AG04449 (cell line): ENCODE measurements around the gene GPR55.

Source experiments
- CTCF ChIA-PET: fragments of 350-600 bp; formaldehyde crosslinking; extraction: SDS; loops from one replicate; lab custom pipeline; 2021; ENCODE audit warnings: antibody characterized with exemption; lab: Yijun Ruan, JAX
- POLR2A ChIA-PET: fragments of 400-600, 350-600 bp; formaldehyde crosslinking; extraction: SDS; loops from one replicate; lab custom pipeline; 2020; ENCODE audit warnings: antibody characterized with exemption, inconsistent platforms; lab: Yijun Ruan, JAX
- DNase-seq: peaks from one replicate; pipeline ENCODE4 v3.0.0-alpha.2; 2010; ENCODE audit warnings: low read depth, low spot score
- H3K4me3 ChIP-seq: 2 replicates; pipeline ENCODE4 v1.5.1; 2011; ENCODE audit warnings: low read depth, mild to moderate bottlenecking, control low read depth, low read length
- TF ChIP-seq, protein P1 (sequence below): IDR thresholded peaks from one replicate; pipeline ENCODE4 v1.5.1; 2011; ENCODE audit warnings: mild to moderate bottlenecking, moderate library complexity, low read length, control low read depth, inconsistent platforms; ENCODE audit not compliant: insufficient read depth; ENCODE audit errors: missing control alignments

GPR55 gene

DNA sequence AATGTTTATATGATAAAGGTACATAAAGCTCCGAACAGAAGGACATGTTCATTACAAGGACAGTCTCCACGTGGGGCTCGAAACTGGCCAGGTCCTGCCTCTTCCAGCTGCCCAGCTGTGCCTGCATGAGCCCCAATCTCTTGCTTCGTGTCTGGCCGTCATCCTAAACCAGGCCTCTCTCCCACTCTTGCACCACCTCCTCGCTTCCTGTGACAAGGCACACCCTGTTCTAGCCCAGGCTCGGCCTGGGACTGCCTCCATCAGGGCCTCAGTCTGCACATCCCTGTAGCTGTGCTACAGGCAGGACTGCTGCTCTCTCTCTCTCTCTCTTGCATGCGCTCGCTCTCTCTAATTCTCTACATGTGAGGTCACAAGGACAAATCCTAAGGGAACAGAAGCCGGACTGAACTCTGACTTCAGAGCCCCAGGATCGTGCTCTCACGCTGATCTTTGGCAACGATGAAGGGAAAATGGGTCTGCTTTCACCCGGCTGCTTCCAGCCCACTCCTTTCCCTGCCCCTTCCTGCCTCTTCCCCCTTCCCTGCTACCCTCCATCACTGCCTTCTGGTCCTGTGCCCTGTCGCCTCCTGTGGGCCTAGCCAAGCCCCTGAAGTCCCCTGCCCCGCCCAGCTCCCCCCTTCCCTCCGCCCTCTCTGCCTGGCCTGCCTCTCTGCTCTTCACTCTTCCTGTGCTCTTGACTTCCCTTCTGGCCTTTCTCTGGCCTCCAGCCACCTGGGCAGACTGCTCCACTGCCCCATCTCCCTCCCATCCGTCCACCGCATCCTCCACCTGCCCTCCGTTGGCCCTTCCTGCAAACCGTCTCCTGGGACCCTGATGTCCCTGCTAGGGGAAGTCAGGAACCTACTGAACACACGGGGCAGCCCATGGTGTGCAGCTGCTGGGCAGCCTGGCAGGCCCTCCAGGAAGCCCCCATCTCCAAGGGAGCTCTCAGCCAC lies 7.8 kb upstream of the GPR55 start:
- no peak for DNase-seq
- H3K4me3 ChIP-seq: no peak overlapping the region
- ChIA-PET POLR2A (no interaction called here), CTCF (interaction anchor here (1.1 to 1.3 kb wide), 2 partner anchors 10 to 55 kb away, joined by 3 to 4 read pairs; no protein-coding TSS in a partner anchor)
- TF ChIP-seq, protein P1, sequence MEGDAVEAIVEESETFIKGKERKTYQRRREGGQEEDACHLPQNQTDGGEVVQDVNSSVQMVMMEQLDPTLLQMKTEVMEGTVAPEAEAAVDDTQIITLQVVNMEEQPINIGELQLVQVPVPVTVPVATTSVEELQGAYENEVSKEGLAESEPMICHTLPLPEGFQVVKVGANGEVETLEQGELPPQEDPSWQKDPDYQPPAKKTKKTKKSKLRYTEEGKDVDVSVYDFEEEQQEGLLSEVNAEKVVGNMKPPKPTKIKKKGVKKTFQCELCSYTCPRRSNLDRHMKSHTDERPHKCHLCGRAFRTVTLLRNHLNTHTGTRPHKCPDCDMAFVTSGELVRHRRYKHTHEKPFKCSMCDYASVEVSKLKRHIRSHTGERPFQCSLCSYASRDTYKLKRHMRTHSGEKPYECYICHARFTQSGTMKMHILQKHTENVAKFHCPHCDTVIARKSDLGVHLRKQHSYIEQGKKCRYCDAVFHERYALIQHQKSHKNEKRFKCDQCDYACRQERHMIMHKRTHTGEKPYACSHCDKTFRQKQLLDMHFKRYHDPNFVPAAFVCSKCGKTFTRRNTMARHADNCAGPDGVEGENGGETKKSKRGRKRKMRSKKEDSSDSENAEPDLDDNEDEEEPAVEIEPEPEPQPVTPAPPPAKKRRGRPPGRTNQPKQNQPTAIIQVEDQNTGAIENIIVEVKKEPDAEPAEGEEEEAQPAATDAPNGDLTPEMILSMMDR: no peak

DNA sequence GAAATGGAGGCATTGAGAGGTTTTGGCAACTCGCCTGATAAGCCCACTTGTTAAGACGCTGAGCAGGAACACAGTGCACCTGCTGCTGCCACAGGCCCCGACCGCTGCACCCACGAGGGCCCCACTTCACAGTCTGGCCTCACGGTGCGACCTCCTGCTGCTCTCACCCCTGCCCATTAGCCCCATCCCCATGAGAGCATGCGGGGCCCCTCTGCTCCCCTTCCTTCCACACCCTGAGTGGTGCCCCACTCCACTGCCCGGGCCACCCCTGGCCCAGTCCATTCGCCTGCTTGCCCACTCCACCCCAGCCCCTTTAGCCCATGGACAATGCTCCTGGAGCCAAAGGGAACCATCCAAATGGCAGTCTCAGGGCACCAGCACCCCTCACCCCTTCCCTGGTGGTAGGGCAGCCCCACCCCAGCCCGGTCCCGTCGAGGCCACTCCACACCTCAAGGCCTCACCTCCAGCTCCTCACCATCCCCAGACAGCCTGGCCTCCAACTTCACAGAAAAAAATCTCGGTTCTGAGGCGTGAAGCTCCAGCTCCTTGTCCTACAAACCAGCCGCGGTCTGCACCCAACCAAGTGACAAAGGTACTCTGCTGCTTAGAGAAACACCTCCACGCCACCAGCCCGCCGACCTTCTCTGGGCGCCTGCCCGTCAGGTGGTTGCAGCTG lies 6.7 kb upstream of the GPR55 start:
- ChIA-PET CTCF (interaction anchor here (1.1 to 2.1 kb wide), 3 partner anchors 9 to 56 kb away, joined by 3 to 8 read pairs (median 4); no protein-coding TSS in a partner anchor), POLR2A (no interaction called here)
- TF ChIP-seq, protein P1: no peak
- H3K4me3 ChIP-seq: no peak overlapping the region
- no peak for DNase-seq

DNA sequence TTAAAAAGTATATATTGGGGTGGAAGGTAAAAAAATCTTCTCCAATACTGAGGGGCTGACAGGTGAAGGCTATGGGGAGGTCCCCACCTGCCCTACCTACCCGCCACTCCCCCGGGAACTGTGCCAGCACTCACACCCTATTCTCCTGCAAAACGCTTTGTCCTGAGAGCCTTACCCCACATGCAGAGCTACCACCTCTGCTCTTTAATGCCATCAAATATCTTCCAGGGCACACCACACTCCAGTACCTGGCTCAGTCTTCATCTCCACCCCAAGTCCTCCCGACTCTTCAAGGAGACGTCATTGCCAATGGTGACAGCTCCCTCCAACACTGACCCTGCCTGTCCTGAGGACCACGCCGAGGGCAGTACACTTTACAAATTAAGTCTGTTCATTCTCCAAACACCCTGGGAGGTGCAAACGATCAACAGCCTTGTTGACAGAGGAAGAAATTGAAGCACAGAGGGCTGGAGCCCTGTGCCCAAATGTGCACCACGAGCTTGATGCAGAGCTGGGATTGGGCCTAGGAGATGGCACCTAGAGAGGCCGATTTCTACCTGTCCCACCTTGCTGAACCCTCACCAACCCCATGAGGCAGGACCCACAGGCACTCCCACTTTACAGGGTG lies 6.0 kb upstream of the GPR55 start:
- POLR2A ChIA-PET: no interaction called here
- CTCF ChIA-PET: interaction anchor here (0.5 to 2.1 kb wide), 2 partner anchors 57 to 1227 kb away, joined by 3 to 8 read pairs; no protein-coding TSS in a partner anchor

DNA sequence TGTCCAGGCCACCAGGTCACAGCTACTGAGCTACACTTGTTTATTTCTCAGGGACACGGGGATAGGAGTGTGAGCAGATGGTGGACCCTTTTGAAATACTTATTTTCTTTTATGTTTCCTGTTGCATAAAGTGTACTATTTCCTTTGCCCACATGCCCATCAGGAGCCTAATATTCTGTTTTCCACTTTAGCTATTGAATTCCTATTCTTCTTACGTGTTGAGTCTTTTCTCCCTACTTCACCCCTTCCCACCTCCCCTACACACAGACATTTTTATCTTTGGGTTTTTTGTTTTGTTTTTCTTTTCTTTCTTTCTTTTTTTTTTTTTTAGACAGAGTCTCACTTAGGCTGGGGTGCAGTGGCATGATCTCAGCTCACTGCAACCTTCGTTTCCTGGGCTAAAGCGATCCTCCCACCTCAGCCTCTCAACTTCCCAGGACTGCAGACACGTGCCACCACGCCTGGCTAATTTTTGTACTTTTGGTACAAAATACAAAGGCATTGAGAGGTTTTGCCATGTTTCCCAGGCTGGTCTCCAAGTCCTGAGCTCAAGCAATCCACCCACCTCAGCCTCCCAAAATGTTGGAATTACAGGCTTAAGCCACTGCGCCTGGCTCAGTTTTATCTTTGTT lies 5.2 kb upstream of the GPR55 start:
- H3K4me3 ChIP-seq: no peak overlapping the region
- TF ChIP-seq, protein P1: no peak
- ChIA-PET POLR2A (no interaction called here), CTCF (interaction anchor here (0.5 to 2.1 kb wide), 2 partner anchors 58 to 1228 kb away, joined by 3 to 8 read pairs; no protein-coding TSS in a partner anchor)
- no peak for DNase-seq

More for the DNA sequence above, 6.0 kb upstream of the GPR55 start:
- DNase-seq: no peak
- TF ChIP-seq, protein P1: no peak
- no peak overlapping the region for H3K4me3 ChIP-seq

DNA sequence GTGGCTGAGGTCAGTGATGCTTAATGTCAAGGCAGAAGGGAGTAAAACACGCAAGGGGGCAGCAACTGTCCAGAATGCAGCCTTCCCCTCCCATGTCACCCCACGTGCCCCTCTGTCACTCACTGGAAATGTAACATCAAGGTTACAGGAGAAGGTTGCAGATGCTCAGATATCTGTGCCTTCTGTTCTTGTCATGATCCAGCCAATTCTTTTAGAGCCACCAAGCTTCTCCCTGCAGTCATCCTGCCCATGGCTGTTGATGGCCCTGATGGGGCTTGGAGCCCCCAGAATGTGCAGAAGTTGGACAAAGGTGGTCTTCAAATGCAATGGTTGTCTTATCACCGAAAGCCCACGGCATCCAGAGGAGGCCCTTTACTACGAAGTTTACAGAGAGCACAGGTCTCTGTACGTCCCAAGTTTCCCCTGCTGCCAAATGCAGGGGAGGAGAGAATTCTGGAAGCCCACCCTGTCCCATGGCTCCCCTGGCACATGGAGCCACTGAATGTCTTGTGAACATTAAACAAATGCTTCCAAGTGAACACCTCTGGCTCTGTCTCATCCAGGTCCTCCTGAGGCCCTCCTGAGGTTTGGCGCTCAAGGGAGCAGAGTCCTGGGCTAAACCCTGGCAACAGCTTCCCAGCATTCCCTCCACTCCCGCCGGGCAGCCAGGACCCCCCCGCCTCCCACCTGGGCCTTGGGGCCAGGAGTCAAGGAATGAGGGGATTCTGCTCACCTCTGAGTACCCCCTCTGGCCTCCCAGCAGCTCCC lies 4.5 kb upstream of the GPR55 start:
- CTCF ChIA-PET: interaction anchor here (2.1 kb wide), 1 partner anchor 59 kb away, joined by 8 read pairs; no protein-coding TSS in a partner anchor
- POLR2A ChIA-PET: no interaction called here
- DNase-seq: no peak

More for the DNA sequence above, 4.5 kb upstream of the GPR55 start:
- no peak overlapping the region for H3K4me3 ChIP-seq
- TF ChIP-seq, protein P1: no peak
